ENCODE data around the gene SPATS2L.

SPATS2L gene

GRCh38 chr2:200275295-200276013 is 31.0 kb upstream of the SPATS2L start:
- DNase-seq = no peak
- no peak overlapping the region for H3K4me3 Mint-ChIP-seq
- no peaks in the 10 kb centered on the region for H3K9me3 Mint-ChIP-seq
- no peaks in the 10 kb centered on the region for H3K4me1 Mint-ChIP-seq (ENCODE audit: low read depth)
- no peaks in the 10 kb centered on the region for H3K36me3 Mint-ChIP-seq (ENCODE audit: low read depth)
- H3K27ac Mint-ChIP-seq = no peak overlapping the region
- no peaks in the 10 kb centered on the region for H3K27me3 Mint-ChIP-seq

- Mint-ChIP-seq H3K4me3 (no peak overlapping the region), H3K4me1 (ENCODE audit: low read depth) (no peaks in the 10 kb centered on the region), H3K27me3 (no peaks in the 10 kb centered on the region), H3K36me3 (ENCODE audit: low read depth) (no peaks in the 10 kb centered on the region), H3K27ac (no peak overlapping the region), H3K9me3 (no peaks in the 10 kb centered on the region)
- DNase-seq = no peak
Measured at GRCh38 chr2:200276472-200276871, 30.0 kb upstream of the SPATS2L start.

GRCh38 chr2:200278694-200279316 is 27.7 kb upstream of the SPATS2L start:
- Mint-ChIP-seq H3K9me3 (no peaks in the 10 kb centered on the region), H3K27ac (no peak overlapping the region), H3K36me3 (ENCODE audit: low read depth) (no peaks in the 10 kb centered on the region), H3K4me3 (no peak overlapping the region), H3K4me1 (ENCODE audit: low read depth) (no peaks in the 10 kb centered on the region), H3K27me3 (peaks cover 16% of the 10 kb centered on the region)
- no peak for DNase-seq

- H3K27me3 Mint-ChIP-seq = peaks cover 24% of the 10 kb centered on the region
- DNase-seq = no peak
- H3K9me3 Mint-ChIP-seq = no peaks in the 10 kb centered on the region
- H3K27ac Mint-ChIP-seq = no peak overlapping the region
- no peak overlapping the region for H3K4me3 Mint-ChIP-seq
- no peaks in the 10 kb centered on the region for H3K4me1 Mint-ChIP-seq (ENCODE audit: low read depth)
- no peaks in the 10 kb centered on the region for H3K36me3 Mint-ChIP-seq (ENCODE audit: low read depth)
Measured at GRCh38 chr2:200279857-200280256, 26.6 kb upstream of the SPATS2L start.

- H3K9me3 Mint-ChIP-seq = peaks cover 4% of the 10 kb centered on the region
- H3K27me3 Mint-ChIP-seq = peaks cover 57% of the 10 kb centered on the region
- no peak overlapping the region for H3K4me3 Mint-ChIP-seq
- H3K27ac Mint-ChIP-seq = no peak overlapping the region
- H3K4me1 Mint-ChIP-seq (ENCODE audit: low read depth) = no peaks in the 10 kb centered on the region
- H3K36me3 Mint-ChIP-seq (ENCODE audit: low read depth) = no peaks in the 10 kb centered on the region
- DNase-seq = no peak
Measured at GRCh38 chr2:200286578-200286977, 19.9 kb upstream of the SPATS2L start.

GRCh38 chr2:200288670-200289429 is 17.6 kb upstream of the SPATS2L start:
- Mint-ChIP-seq H3K4me3 (no peak overlapping the region), H3K36me3 (ENCODE audit: low read depth) (no peaks in the 10 kb centered on the region), H3K27ac (no peak overlapping the region)

GRCh38 chr2:200296118-200296517 is 10.4 kb upstream of the SPATS2L start:
- DNase-seq = no peak
- peaks cover 13% of the 10 kb centered on the region for H3K27me3 Mint-ChIP-seq
- H3K27ac Mint-ChIP-seq = no peak overlapping the region
- no peak overlapping the region for H3K4me3 Mint-ChIP-seq
- H3K9me3 Mint-ChIP-seq = no peaks in the 10 kb centered on the region
- H3K4me1 Mint-ChIP-seq (ENCODE audit: low read depth) = peaks cover 1% of the 10 kb centered on the region
- H3K36me3 Mint-ChIP-seq (ENCODE audit: low read depth) = no peaks in the 10 kb centered on the region

More at GRCh38 chr2:200288670-200289429, 17.6 kb upstream of the SPATS2L start:
- Mint-ChIP-seq H3K27me3 (peaks cover 41% of the 10 kb centered on the region), H3K4me1 (ENCODE audit: low read depth) (no peaks in the 10 kb centered on the region), H3K9me3 (peaks cover 4% of the 10 kb centered on the region)
- no peak for DNase-seq

- Mint-ChIP-seq H3K4me3 (no peak overlapping the region), H3K27ac (no peak overlapping the region), H3K27me3 (peaks cover 10% of the 10 kb centered on the region), H3K9me3 (no peaks in the 10 kb centered on the region), H3K4me1 (ENCODE audit: low read depth) (peaks cover 1% of the 10 kb centered on the region), H3K36me3 (ENCODE audit: low read depth) (no peaks in the 10 kb centered on the region)
- DNase-seq = no peak
Measured at GRCh38 chr2:200297100-200297499, 9.4 kb upstream of the SPATS2L start.

- Mint-ChIP-seq H3K9me3 (no peaks in the 10 kb centered on the region), H3K27me3 (peaks cover 10% of the 10 kb centered on the region), H3K36me3 (ENCODE audit: low read depth) (no peaks in the 10 kb centered on the region), H3K4me1 (ENCODE audit: low read depth) (peaks cover 1% of the 10 kb centered on the region), H3K4me3 (no peak overlapping the region), H3K27ac (no peak overlapping the region)
- no peak for DNase-seq
Measured at GRCh38 chr2:200297989-200298388, 8.5 kb upstream of the SPATS2L start.

- DNase-seq = no peak
- Mint-ChIP-seq H3K36me3 (ENCODE audit: low read depth) (no peaks in the 10 kb centered on the region), H3K4me1 (ENCODE audit: low read depth) (peaks cover 1% of the 10 kb centered on the region), H3K27me3 (peaks cover 13% of the 10 kb centered on the region), H3K9me3 (no peaks in the 10 kb centered on the region), H3K4me3 (no peak overlapping the region), H3K27ac (no peak overlapping the region)
Measured at GRCh38 chr2:200298816-200299215, 7.7 kb upstream of the SPATS2L start.

- peaks cover 13% of the 10 kb centered on the region for H3K27me3 Mint-ChIP-seq
- H3K4me3 Mint-ChIP-seq = no peak overlapping the region
- no peak overlapping the region for H3K27ac Mint-ChIP-seq
Measured at GRCh38 chr2:200300065-200300464, 6.4 kb upstream of the SPATS2L start.

GRCh38 chr2:200300638-200301314 is 5.7 kb upstream of the SPATS2L start:
- H3K9me3 Mint-ChIP-seq = no peaks in the 10 kb centered on the region
- H3K4me1 Mint-ChIP-seq (ENCODE audit: low read depth) = peaks cover 2% of the 10 kb centered on the region
- H3K36me3 Mint-ChIP-seq (ENCODE audit: low read depth) = no peaks in the 10 kb centered on the region
- peaks cover 14% of the 10 kb centered on the region for H3K27me3 Mint-ChIP-seq
- DNase-seq = no peak
- no peak overlapping the region for H3K27ac Mint-ChIP-seq
- H3K4me3 Mint-ChIP-seq = no peak overlapping the region

More at GRCh38 chr2:200300065-200300464, 6.4 kb upstream of the SPATS2L start:
- Mint-ChIP-seq H3K36me3 (ENCODE audit: low read depth) (no peaks in the 10 kb centered on the region), H3K4me1 (ENCODE audit: low read depth) (peaks cover 1% of the 10 kb centered on the region), H3K9me3 (no peaks in the 10 kb centered on the region)
- DNase-seq = no peak

- Mint-ChIP-seq H3K36me3 (ENCODE audit: low read depth) (peaks cover 3% of the 10 kb centered on the region), H3K27me3 (peaks cover 21% of the 10 kb centered on the region), H3K4me1 (ENCODE audit: low read depth) (peaks cover 7% of the 10 kb centered on the region), H3K27ac (no peak overlapping the region), H3K9me3 (no peaks in the 10 kb centered on the region), H3K4me3 (no peak overlapping the region)
- no peak for DNase-seq
Measured at GRCh38 chr2:200301953-200302858, 4.3 kb upstream of the SPATS2L start.

Measured in activated T-cell treated with anti-CD3 and anti-CD28 coated beads, Interleukin-2, amount 50 U/mL, for 24 hours (primary cell).